Right lung (tissue), 5 donors: ENCODE data around the gene OTOG. TPM values are rescaled to one million over a fixed set of nuclear protein-coding genes. Genes with fewer than 3 reads are reported as not detected.
"Not testable (repeated sequence)": the region's sequence is repeated elsewhere in the genome, so short reads cannot be mapped to it uniquely, and the experiment has no call there.

Experiments used
- DNase-seq, 2 donors: peaks; one replicate each; pipeline ENCODE4 v3.0.0-alpha.2; 2013
- polyA plus RNA-seq, 5 donors: library from polyadenylated mRNA; unstranded; fragments of 120-200 nt; gene quantifications; one replicate each; pipeline versions ENCODE4 v1.2.1 to v1.2.3, GENCODE V29; 2013; ENCODE audit warnings: inconsistent platforms in 1 of 5, low replicate concordance in 1 of 5; ENCODE audit not compliant: insufficient read length in 5 of 5, insufficient read depth in 1 of 5

Gene OTOG
- polyA plus RNA-seq, 5 donors: 0.06 to 0.24 (median 0.14) TPM

- DNase-seq: no peak
Measured at GRCh38 chr11:17604201-17604914, 57.3 kb downstream of the OTOG start.

- DNase-seq: no peak
Measured at GRCh38 chr11:17604915-17605233, 57.8 kb downstream of the OTOG start.

- DNase-seq: no peak
Measured at GRCh38 chr11:17605651-17606122, 58.6 kb downstream of the OTOG start.

DNA sequence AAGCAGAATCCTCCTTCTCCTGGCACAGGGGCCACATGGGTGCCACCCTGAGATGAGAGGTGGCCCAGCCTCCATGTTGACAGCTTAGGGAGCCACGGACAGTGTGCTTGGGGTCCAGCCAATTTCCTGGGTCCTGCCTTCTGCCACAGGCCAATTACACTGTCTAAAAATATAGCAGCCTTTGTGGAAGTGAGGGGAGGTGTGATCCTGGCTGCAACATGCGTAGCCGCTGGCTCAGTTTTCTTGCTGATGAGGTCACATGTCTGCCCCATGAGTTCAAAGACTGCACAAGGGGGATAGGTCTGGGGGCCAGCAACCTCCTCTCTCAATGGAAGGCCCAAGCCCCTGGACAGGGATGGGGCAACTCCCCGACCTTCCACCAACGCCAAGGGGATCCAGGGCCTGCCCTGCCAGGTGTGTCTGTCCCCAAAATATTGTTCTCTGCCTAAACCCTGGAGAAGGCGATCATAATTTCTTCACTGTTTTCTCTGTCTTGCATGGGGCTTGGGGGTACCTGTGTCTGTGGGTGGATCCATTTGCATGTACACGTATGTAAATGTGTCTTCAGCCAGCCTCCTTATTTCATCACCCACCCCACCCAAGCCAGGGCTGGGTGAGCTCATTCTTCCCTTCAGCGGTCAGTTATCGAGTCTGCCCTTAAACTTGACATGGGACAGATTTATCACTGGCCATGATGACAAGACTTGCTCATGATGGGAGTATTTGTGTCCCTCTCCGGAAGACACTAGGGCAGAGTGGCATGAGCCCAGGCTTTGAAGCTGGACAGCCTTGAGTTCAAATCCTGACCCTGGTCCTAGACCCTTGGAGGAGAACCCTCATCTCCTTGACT lies 59.4 kb downstream of the OTOG start:
- DNase-seq: no peak

DNA sequence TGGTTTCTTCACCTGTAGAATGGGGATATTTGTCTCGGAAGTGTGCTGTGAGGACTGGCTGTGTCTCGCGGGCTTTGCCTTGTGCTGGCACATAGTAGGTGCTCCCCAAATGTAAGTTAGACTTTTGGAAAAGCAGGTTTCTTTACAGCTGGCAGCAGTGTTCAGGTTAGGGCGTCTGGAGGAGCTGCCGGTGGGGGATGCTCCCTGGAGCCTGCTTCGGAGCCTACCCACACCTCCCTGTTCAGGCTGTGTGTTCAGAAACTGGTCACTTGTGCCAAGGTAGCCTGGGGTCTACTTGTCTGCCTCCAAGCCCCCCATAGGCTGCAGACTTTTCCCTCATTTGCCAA lies 60.0 kb downstream of the OTOG start:
- no peak for DNase-seq

DNA sequence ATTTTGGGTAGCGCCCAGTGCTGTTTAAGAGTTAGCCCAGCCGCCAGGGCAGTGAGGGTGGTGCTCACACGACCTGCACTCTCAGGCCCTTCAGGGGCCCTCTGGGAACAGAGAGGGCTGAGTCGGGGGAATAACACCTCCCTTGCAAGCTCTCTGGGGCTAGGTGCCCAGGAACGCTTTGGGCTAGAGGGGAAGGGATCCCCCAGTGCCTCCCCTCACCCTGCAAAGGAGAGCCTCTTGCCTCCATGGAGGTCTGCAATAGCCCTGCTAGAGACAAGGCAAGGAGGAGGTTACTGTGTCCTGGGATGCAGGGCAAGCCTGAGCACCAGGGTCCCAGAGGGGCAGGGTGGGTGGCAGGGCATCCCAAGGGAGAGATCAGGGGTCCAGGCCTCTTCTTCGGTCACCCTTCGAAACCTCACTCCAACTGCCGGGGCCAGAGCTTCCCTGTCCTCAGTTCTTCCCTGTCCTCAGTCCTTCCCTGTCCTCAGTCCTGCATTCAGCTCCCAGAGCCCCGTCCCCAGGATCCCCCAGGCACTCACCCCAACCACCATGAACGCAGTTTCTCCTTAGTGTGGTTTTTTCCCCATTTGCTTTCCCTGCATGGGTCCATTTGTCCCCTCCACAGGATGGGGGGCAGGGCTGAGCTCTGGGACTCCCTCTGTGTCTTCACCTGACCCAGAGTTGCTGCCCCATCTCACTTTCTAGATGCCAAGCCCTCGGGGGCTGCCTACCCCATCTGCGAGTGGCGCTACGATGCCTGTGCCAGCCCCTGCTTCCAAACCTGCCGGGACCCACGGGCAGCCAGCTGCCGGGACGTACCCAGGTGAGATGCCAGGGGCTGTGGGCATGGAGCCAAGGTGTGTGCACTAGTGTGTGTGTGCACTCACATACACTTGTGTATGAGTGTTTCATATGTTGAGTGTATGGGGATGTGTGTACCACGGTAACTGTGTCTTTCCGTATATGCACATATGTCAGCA lies 60.8 kb downstream of the OTOG start:
- DNase-seq: no peak

DNA sequence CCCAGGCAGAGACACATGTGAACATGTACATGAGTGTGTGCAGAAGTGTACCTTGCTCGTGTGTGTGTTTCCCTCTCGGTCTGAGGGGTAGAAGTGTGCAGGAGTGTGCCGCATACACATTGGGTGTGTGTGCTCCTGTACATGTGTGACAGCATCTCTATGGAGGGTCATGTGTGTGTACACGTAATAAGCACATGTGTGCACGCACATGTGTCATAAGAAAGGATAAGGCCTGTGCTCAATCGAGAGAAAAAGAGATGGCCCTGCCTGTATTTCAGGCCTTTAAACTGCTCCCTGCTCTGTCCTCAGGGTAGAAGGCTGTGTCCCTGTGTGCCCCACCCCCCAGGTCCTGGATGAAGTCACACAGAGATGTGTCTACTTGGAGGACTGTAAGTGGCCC lies 61.8 kb downstream of the OTOG start:
- no peak for DNase-seq

DNA sequence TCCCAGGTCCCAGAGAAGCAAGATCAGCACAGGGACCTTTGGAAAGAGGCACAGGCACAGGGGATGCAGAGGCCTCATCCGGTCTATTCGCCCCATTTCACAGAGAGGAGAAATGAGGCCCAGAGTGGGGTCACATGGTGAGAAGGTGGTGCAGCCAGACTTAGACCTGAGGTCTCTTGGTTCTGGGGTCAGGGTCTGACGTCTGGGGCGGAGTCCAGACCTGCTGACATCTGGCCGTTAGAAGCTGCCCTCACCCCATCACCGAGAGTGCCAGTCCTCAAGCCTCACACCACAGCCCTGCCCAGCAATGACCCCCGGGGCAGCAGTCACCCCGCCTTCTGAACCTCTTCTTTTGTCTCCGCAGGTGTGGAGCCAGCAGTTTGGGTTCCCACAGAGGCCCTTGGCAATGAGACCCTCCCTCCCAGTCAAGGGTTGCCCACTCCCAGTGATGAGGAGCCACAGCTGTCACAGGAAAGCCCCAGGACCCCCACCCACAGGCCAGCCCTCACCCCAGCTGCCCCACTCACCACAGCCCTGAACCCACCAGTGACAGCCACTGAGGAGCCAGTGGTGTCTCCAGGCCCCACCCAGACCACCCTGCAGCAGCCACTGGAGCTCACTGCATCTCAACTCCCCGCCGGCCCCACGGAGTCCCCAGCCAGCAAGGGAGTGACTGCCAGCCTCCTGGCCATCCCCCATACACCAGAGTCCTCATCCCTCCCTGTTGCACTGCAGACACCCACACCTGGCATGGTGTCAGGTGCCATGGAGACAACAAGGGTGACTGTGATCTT lies 62.4 kb downstream of the OTOG start:
- no peak for DNase-seq

- no peak for DNase-seq
Measured at GRCh38 chr11:17610085-17610894, 63.2 kb downstream of the OTOG start.

DNA sequence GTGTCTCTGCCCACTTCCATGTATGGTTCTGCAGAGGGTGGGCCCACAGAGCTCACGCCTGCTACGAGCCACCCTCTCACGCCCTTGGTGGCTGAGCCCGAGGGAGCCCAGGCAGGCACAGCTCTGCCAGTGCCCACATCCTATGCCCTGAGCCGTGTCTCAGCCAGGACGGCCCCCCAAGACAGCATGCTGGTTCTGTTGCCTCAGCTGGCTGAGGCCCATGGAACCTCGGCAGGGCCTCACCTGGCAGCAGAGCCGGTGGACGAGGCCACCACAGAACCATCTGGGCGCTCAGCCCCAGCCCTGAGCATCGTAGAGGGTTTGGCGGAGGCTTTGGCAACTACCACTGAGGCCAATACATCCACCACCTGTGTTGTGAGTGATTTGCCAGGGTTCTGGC lies 64.0 kb downstream of the OTOG start:
- DNase-seq: no peak

DNA sequence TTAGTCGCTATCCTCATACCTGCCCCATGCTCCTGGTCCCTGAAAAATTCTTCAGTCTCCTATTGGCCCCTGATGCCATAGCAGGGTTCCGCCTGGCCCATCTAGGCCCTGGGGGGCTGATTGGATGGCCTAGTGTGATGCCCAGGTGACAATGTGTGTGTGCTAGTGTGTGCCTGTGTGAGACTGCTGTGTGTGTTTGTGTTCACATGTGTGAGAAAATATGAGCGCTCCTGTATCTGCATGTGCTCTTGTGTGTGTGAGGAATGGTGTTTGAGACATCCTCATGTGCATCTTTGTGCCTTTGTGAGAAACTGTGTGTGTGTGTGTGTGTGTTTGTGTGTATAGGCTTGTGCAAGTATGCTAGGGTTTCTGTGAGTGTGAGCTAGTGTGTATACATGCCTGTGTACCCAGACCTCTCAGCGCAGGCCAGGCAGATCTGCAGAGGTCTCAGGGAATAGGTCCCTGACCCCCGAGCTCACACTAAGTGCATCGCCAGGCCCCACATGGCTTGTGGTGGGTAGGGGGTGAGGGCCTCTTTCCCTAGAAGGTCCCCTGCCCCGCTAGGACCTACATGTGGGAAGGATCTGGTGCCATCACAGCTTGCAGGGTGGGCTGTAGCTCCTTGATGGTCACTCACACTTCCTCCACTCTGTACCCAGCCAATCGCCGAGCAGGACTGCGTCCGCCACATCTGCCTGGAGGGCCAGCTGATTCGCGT lies 64.6 kb downstream of the OTOG start:
- no peak for DNase-seq

DNA sequence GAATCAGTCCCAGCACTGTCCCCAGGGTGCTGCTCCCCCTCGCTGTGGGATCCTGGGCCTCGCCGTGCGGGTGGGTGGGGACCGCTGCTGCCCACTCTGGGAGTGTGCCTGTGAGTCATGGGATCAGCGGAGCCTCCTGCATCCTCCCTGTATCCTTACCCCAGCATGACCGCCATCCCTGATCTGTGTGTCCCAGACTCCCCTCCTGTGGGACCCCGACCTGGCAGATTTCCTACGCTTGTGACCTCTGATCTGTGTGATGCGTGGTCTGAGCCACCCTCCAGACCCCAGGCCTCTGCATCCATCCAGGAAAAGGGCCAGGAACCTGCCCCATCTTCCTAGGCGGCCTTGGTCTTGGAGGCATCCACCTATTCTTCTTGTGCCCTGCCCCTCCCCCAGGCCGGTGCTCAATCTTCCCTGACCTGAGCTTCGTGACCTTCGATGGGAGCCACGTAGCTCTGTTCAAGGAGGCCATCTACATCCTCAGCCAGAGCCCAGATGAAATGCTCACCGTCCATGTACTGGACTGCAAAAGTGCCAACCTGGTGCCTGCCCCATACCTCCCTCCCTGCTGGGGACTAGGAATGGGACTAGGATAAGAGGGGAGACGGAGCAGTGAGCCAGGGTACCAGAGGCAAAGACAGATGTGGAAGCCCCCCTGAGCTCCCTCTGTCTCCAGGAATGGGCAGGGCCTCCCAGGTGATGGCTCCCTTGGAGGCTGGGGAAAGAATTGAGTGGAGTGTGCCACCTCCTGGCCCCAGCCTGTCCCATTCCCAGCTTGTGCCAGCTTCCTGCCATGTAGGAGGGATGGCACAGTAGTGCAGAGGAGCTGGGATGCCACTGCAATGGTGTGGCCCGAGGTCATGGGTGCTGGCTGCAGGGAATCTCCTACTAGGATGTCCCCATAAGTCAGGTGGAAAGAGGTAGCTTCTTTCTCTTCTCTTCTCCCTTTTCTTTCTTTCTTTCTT lies 65.4 kb downstream of the OTOG start:
- DNase-seq: no peak

DNA sequence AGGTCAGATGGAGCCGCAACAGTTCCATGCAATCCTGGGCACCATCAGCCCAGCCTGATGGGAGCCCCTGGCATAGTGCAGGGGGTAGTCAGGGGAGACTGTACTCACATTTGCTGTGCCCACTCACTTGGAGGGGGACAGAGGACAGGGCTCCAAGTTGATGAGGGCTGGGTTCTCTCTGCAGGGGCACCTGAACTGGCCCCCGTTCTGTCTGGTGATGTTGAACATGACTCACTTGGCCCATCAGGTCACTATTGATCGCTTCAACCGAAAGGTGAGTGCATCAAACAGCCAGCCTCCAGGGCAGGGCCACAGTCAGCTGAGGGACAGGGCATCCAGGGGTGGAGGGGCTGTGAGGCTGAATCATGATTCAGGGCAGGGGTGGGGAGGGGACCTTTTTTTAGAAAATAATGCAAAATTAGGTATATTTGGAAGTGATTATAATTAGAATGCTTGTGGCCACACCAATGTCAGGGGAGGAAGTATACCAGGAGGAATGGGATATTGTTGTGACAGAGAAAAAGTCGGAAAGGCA lies 66.4 kb downstream of the OTOG start:
- DNase-seq: no peak

DNA sequence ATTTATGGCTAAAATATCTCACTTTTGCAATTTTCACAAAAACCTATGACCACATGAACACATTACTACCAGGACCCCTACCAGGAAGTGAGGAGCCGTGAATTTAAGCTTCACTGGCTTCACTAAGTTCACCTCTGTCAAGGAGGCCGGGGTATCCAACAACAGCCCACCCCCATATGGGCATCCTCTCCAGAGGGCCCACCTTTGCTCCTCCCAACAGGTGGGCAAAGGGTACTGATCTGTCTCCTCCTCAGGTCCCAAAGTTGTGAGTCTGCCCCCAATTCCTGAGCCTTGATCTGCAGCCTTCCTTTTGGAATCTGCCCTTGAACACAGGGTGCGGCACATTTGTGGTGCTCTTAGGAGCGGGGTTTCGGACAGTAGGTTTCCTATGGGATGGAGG lies 66.9 kb downstream of the OTOG start:
- no peak for DNase-seq

GRCh38 chr11:17622711-17623110 lies 75.7 kb downstream of the OTOG start:
- not testable (repeated sequence) for DNase-seq

DNA sequence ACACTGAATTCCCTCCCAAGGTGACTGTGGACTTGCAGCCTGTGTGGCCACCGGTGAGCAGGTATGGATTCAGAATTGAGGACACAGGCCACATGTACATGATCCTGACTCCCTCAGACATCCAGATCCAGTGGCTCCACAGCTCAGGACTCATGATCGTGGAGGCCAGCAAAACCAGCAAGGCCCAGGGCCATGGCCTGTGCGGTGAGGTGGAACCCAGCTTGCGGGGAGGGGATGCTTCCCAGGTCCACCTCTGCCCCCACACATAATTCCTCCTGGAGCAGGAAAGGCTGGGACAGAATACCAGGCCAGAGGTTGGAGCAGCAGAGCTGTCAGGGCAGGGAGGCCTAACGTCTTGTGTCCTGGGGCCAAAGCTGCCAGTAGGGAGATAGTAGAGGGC lies 82.1 kb downstream of the OTOG start:
- no peak for DNase-seq

GRCh38 chr11:17630936-17631335 lies 83.9 kb downstream of the OTOG start:
- DNase-seq: no peak

GRCh38 chr11:17631702-17632365 lies 84.8 kb downstream of the OTOG start:
- no peak for DNase-seq
